CD4-positive, alpha-beta T cell (primary cell): Measurements from ENCODE around the gene OR6J1. TPM values are rescaled to one million over a fixed set of nuclear protein-coding genes. Genes with fewer than 3 reads are reported as not detected.
"Not testable (repeated sequence)": the region's sequence is repeated elsewhere in the genome, so short reads cannot be mapped to it uniquely, and the experiment has no call there.

Experiments
- ATAC-seq: fragments of 200-7000 bp; cut with Tn5 transposase; one replicate; pipeline ENCODE4 v1.10.0; 2022; ENCODE audit warnings: mild to moderate bottlenecking; ENCODE audit not compliant: poor library complexity
- CTCF ChIA-PET: fragments of 350-600 bp; sonication (Branson Sonifier 250); formaldehyde crosslinking; loops from one replicate; lab custom pipeline; 2021; ENCODE audit warnings: antibody characterized with exemption, inconsistent platforms; lab: Charles Lee
- POLR2A ChIA-PET: fragments of 350-600 bp; sonication (Branson Sonifier 250); formaldehyde crosslinking; loops from one replicate; lab custom pipeline; 2021; ENCODE audit warnings: antibody characterized with exemption, inconsistent platforms; lab: Charles Lee
- DNase-seq, 14 experiments: peaks; one replicate each; pipeline ENCODE4 v3.0.0-alpha.2; 2013 to 2020; ENCODE audit warnings: mixed read lengths in 2 of 14
- H3K27ac ChIP-seq, 2 donors: one replicate each; pipeline versions ENCODE4 v1.5.1 to v1.7.0; 2013; ENCODE audit warnings: low read length in 2 of 2, low read depth in 1 of 2, mild to moderate bottlenecking in 1 of 2
- H3K27me3 ChIP-seq, 2 experiments: 1 replicate in 1 of 2; 2 replicates in 1 of 2; pipeline versions ENCODE4 v1.6.1 to v1.7.0; 2013; ENCODE audit warnings: low read length in 2 of 2, control low read depth in 1 of 2, mild to moderate bottlenecking in 1 of 2, moderate library complexity in 1 of 2; ENCODE audit not compliant: insufficient read depth in 2 of 2, control insufficient read depth in 1 of 2
- H3K36me3 ChIP-seq: one replicate; pipeline ENCODE4 v1.6.1; 2013; ENCODE audit warnings: low read length, control low read depth; ENCODE audit not compliant: insufficient read depth
- H3K4me1 ChIP-seq: one replicate; pipeline ENCODE4 v1.6.1; 2013; ENCODE audit warnings: low read length, control low read depth; ENCODE audit not compliant: insufficient read depth
- H3K4me3 ChIP-seq: one replicate; pipeline ENCODE4 v1.5.1; 2013; ENCODE audit warnings: mild to moderate bottlenecking, low read length, moderate library complexity
- H3K9me3 ChIP-seq, 2 experiments: 1 replicate in 1 of 2; 2 replicates in 1 of 2; pipeline versions ENCODE4 v1.6.1 to v1.7.0; 2013; ENCODE audit warnings: low read length in 2 of 2, mild to moderate bottlenecking in 2 of 2, control low read depth in 1 of 2, moderate library complexity in 1 of 2; ENCODE audit not compliant: control insufficient read depth in 1 of 2, insufficient read depth in 1 of 2
- H3K27ac Mint-ChIP-seq: one replicate; pipeline ENCODE4 v1.8.0; 2020; ENCODE audit warnings: mixed read lengths
- H3K27me3 Mint-ChIP-seq: one replicate; pipeline ENCODE4 v1.8.0; 2021; ENCODE audit warnings: mixed read lengths
- H3K36me3 Mint-ChIP-seq: one replicate; pipeline ENCODE4 v1.8.0; 2021; ENCODE audit warnings: low read depth, mixed read lengths
- H3K4me1 Mint-ChIP-seq: one replicate; pipeline ENCODE4 v1.8.0; 2021; ENCODE audit warnings: low read depth, mixed read lengths
- H3K4me3 Mint-ChIP-seq: one replicate; pipeline ENCODE4 v1.8.0; 2020; ENCODE audit warnings: mild to moderate bottlenecking, mixed read lengths
- H3K9me3 Mint-ChIP-seq: one replicate; pipeline ENCODE4 v1.8.0; 2020; ENCODE audit warnings: mixed read lengths
- intact Hi-C, 2 experiments: fragments of 100-400 bp; cut with DNase I in 1 of 2; cut with micrococcal nuclease in 1 of 2; formaldehyde crosslinking; loops; one replicate each; pipeline versions ENCODE4 v1.15.1 to v1.9.0; 2023 to 2025; cut with DNase I, micrococcal nuclease
- total RNA-seq, 174 experiments: library from RNA in 2 of 174; stranded (reverse) in 2 of 174; gene quantifications; one replicate each; pipeline ENCODE4 v1.2.3 and lab custom pipeline; 2021 to 2026
- TF ChIP-seq, protein P1 (sequence below): fragments of 200-600 bp; IDR thresholded peaks from one replicate; pipeline ENCODE4 v1.8.0; 2022; ENCODE audit warnings: antibody characterized with exemption, mild to moderate bottlenecking

OR6J1 gene
- total RNA-seq, 2 experiments from 2014 or later = not detected

DNA sequence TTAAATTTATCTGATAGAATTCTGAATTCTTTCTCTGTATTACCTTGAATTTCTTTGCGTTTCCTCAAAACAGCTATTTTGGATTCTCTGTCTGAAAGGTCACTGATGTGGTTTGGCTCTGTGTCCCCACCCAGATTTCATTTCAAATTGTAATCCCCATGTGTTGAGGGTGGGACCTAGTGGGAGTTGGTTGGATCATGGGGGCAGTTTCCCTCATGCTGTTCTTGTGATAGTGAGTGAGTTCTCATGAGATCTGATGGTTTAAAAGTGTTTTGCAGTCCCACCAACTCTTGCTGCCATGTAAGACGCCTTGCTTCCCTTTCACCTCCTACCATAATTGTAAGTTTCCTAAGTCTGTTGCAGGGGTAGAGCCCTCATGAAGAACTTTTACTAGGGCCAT is 34.1 kb upstream of the OR6J1 start:
- Histone ChIP-seq H3K9me3 (no peaks in the 10 kb centered on the region), H3K4me1 (no peaks in the 10 kb centered on the region), H3K27ac (no peak overlapping the region), H3K36me3 (no peaks in the 10 kb centered on the region), H3K4me3 (no peak overlapping the region), H3K27me3 (peaks cover 9 to 12% of the 10 kb centered on the region in 2 experiments)
- no peak overlapping the region for H3K27ac Mint-ChIP-seq
- TF ChIP-seq, protein P1, sequence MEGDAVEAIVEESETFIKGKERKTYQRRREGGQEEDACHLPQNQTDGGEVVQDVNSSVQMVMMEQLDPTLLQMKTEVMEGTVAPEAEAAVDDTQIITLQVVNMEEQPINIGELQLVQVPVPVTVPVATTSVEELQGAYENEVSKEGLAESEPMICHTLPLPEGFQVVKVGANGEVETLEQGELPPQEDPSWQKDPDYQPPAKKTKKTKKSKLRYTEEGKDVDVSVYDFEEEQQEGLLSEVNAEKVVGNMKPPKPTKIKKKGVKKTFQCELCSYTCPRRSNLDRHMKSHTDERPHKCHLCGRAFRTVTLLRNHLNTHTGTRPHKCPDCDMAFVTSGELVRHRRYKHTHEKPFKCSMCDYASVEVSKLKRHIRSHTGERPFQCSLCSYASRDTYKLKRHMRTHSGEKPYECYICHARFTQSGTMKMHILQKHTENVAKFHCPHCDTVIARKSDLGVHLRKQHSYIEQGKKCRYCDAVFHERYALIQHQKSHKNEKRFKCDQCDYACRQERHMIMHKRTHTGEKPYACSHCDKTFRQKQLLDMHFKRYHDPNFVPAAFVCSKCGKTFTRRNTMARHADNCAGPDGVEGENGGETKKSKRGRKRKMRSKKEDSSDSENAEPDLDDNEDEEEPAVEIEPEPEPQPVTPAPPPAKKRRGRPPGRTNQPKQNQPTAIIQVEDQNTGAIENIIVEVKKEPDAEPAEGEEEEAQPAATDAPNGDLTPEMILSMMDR = no peak
- no peaks in the 10 kb centered on the region for H3K9me3 Mint-ChIP-seq
- no peak overlapping the region for H3K4me3 Mint-ChIP-seq
- H3K27me3 Mint-ChIP-seq = peaks cover 27% of the 10 kb centered on the region
- ATAC-seq (no peak), DNase-seq (no peak)
- ChIA-PET CTCF (no interaction called here), POLR2A (no interaction called here)
- no peaks in the 10 kb centered on the region for H3K4me1 Mint-ChIP-seq
- intact Hi-C loops = no loop called here
- no peaks in the 10 kb centered on the region for H3K36me3 Mint-ChIP-seq

DNA sequence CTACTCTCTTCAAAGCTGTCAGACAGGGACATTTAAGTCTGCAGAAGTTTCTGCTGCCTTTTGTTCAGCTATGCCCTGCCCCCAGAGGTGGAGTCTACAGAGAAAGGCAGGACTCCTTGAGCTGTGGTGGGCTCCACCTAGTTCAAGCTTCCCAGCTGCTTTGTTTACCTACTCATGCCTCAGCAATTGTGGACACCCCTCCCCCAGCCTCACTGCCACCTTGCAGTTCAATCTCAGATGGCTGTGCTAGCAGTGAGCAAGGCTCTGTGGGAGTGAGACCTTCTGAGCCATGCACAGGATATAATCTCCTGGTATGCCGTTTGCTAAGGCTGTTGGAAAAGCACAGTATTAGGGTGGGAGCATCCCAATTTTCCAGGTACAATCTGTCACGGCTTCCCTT is 33.4 kb upstream of the OR6J1 start:
- H3K36me3 ChIP-seq, H3K9me3 ChIP-seq, H3K4me3 Mint-ChIP-seq, POLR2A ChIA-PET, H3K27ac ChIP-seq, H3K4me1 Mint-ChIP-seq, H3K27ac Mint-ChIP-seq, H3K4me3 ChIP-seq, H3K36me3 Mint-ChIP-seq, H3K9me3 Mint-ChIP-seq, intact Hi-C loops, DNase-seq, ATAC-seq, H3K4me1 ChIP-seq, CTCF ChIA-PET: not testable (repeated sequence)
- peaks cover 9 to 12% of the 10 kb centered on the region in 2 experiments for H3K27me3 ChIP-seq
- H3K27me3 Mint-ChIP-seq = peaks cover 21% of the 10 kb centered on the region

DNA sequence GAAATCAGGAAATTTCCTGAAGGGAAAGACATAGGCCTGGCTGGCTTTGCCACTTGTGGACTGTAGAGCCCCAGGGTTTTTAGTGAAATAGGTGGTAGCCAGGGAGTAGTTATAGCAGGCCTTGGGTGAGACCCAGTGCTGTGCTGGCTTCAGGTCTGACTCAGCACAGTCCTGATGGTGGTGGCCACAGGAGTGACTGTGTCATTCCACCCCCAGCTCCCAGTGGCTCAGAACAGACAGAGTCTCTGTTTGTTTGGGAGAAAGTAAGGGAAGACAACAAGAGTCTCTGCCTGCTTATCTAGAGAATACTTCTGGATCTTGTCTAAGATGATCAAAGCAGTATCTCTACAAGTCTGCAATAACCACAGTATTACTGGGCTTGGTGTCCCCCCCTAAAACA is 27.5 kb upstream of the OR6J1 start:
- ATAC-seq = no peak
- DNase-seq = no peak
- intact Hi-C loops = no loop called here
- Mint-ChIP-seq H3K9me3 (no peaks in the 10 kb centered on the region), H3K36me3 (no peaks in the 10 kb centered on the region), H3K4me1 (no peaks in the 10 kb centered on the region), H3K27ac (no peak overlapping the region), H3K4me3 (no peak overlapping the region), H3K27me3 (no peaks in the 10 kb centered on the region)
- Histone ChIP-seq H3K27me3 (no peaks in the 10 kb centered on the region), H3K4me3 (no peak overlapping the region), H3K4me1 (no peaks in the 10 kb centered on the region), H3K36me3 (no peaks in the 10 kb centered on the region), H3K27ac (no peak overlapping the region), H3K9me3 (no peaks in the 10 kb centered on the region)
- TF ChIP-seq, protein P1 = no peak
- CTCF ChIA-PET = no interaction called here
- POLR2A ChIA-PET = no interaction called here

DNA sequence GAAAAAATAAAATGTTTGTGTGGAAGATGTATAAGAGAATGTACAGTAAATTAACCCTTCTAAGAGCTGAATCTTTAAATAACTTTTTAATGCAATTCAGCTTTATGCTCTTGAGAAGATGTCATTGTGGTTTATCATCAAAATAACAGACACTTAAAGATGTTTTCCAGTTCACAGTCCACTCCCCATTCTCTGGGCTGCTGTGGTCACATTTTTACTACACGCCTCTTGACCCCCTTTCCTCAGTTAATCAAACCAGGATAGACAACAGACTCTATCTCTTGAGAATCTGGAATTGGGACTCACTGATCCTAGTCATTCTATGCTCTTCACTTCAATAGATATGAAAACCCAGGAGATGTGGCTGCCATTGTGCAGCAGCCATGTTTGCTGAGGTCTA is 24.7 kb upstream of the OR6J1 start:
- TF ChIP-seq, protein P1 = no peak
- DNase-seq = no peak
- no peak for ATAC-seq
- no peak overlapping the region for H3K4me3 Mint-ChIP-seq
- H3K4me1 Mint-ChIP-seq = no peaks in the 10 kb centered on the region
- H3K36me3 ChIP-seq = no peaks in the 10 kb centered on the region
- H3K4me1 ChIP-seq = no peaks in the 10 kb centered on the region
- H3K9me3 Mint-ChIP-seq = no peaks in the 10 kb centered on the region
- H3K27me3 ChIP-seq = no peaks in the 10 kb centered on the region
- H3K27ac ChIP-seq = no peak overlapping the region
- intact Hi-C loops = no loop called here
- POLR2A ChIA-PET = no interaction called here
- no peaks in the 10 kb centered on the region for H3K36me3 Mint-ChIP-seq
- no peak overlapping the region for H3K4me3 ChIP-seq
- no peak overlapping the region for H3K27ac Mint-ChIP-seq
- no peaks in the 10 kb centered on the region for H3K9me3 ChIP-seq
- no peaks in the 10 kb centered on the region for H3K27me3 Mint-ChIP-seq
- CTCF ChIA-PET = no interaction called here
